CD4-positive, alpha-beta memory T cell (primary cell): ENCODE results near the gene LURAP1L. TPM values are rescaled to one million over a fixed set of nuclear protein-coding genes. Genes with fewer than 3 reads are reported as not detected.

Source experiments
- CTCF ChIA-PET: fragments of 350-600 bp; sonication (Branson Sonifier 250); formaldehyde crosslinking; loops from one replicate; lab custom pipeline; 2021; ENCODE audit warnings: inconsistent platforms; ENCODE audit not compliant: partially characterized antibody; lab: Charles Lee
- POLR2A ChIA-PET: fragments of 350-600 bp; sonication (Branson Sonifier 250); formaldehyde crosslinking; loops from one replicate; lab custom pipeline; 2021; ENCODE audit not compliant: partially characterized antibody; lab: Charles Lee
- DNase-seq, 5 donors: peaks; one replicate each; pipeline versions ENCODE4 v3.0.0 to v3.0.0-alpha.2; 2020 to 2022; ENCODE audit warnings: mixed read lengths in 1 of 5
- H3K27ac ChIP-seq: one replicate; pipeline ENCODE4 v1.7.0; 2013; ENCODE audit warnings: low read depth, low read length
- H3K27me3 ChIP-seq: 2 replicates; pipeline ENCODE4 v1.7.0; 2013; ENCODE audit warnings: mild to moderate bottlenecking, low read length, moderate library complexity; ENCODE audit not compliant: insufficient read depth
- H3K36me3 ChIP-seq: 2 replicates; pipeline ENCODE4 v1.7.0; 2013; ENCODE audit warnings: mild to moderate bottlenecking, low read length, moderate library complexity; ENCODE audit not compliant: insufficient read depth
- H3K4me1 ChIP-seq: 2 replicates; pipeline ENCODE4 v1.7.0; 2013; ENCODE audit warnings: mild to moderate bottlenecking, low read length, moderate library complexity; ENCODE audit not compliant: insufficient read depth
- H3K4me3 ChIP-seq, 2 donors: one replicate each; pipeline ENCODE4 v1.7.0; 2013; ENCODE audit warnings: low read length in 2 of 2, mild to moderate bottlenecking in 1 of 2
- H3K9me3 ChIP-seq, 2 donors: one replicate each; pipeline ENCODE4 v1.7.0; 2013; ENCODE audit warnings: low read length in 2 of 2, control low read depth in 1 of 2; ENCODE audit not compliant: control insufficient read depth in 1 of 2
- H3K27ac Mint-ChIP-seq, 7 donors: one replicate each; pipeline ENCODE4 v1.8.0; 2020 to 2021; ENCODE audit warnings: mixed read lengths in 7 of 7, mild to moderate bottlenecking in 6 of 7, inconsistent platforms in 3 of 7, moderate library complexity in 3 of 7
- H3K27me3 Mint-ChIP-seq, 2 donors: one replicate each; pipeline ENCODE4 v1.8.0; 2020 to 2021; ENCODE audit warnings: mixed read lengths in 2 of 2
- H3K36me3 Mint-ChIP-seq, 2 donors: one replicate each; pipeline ENCODE4 v1.8.0; 2020 to 2021; ENCODE audit warnings: mixed read lengths in 2 of 2, inconsistent platforms in 1 of 2, mild to moderate bottlenecking in 1 of 2
- H3K4me1 Mint-ChIP-seq, 4 donors: one replicate each; pipeline ENCODE4 v1.8.0; 2020 to 2021; ENCODE audit warnings: mixed read lengths in 4 of 4, mild to moderate bottlenecking in 1 of 4
- H3K4me3 Mint-ChIP-seq, 8 donors: one replicate each; pipeline ENCODE4 v1.8.0; 2020 to 2021; ENCODE audit warnings: mixed read lengths in 8 of 8, mild to moderate bottlenecking in 7 of 8, moderate library complexity in 6 of 8, inconsistent platforms in 3 of 8
- H3K9me3 Mint-ChIP-seq, 8 donors: one replicate each; pipeline ENCODE4 v1.8.0; 2020 to 2021; ENCODE audit warnings: mixed read lengths in 8 of 8, mild to moderate bottlenecking in 5 of 8, inconsistent platforms in 3 of 8, moderate library complexity in 1 of 8
- intact Hi-C: fragments of 100-400 bp; cut with micrococcal nuclease; formaldehyde crosslinking; loops from one replicate; pipeline ENCODE4 v1.15.1; 2023
- polyA plus RNA-seq, 2 donors: library from polyadenylated mRNA; unstranded; fragments of 300-500 nt; fragmentation: Illumina TruSeq; gene quantifications; one replicate each; pipeline ENCODE4 v1.2.3, GENCODE V29; 2021
- total RNA-seq, 2 experiments: library from RNA; stranded (reverse); gene quantifications; one replicate each; pipeline ENCODE4 v1.2.3, GENCODE V29; 2021

Gene LURAP1L
- total and polyA plus RNA-seq, 4 experiments from 2014 or later: not detected

GRCh38 chr9:12812710-12813109 lies 37.9 kb downstream of the LURAP1L start:
- Mint-ChIP-seq H3K36me3 (no peaks in the 10 kb centered on the region), H3K27me3 (no peaks in the 10 kb centered on the region), H3K9me3 (peaks cover 0 to 24% (median 15%) of the 10 kb centered on the region in 8 donors), H3K4me3 (no peak overlapping the region), H3K4me1 (no peaks in the 10 kb centered on the region), H3K27ac (no peak overlapping the region)
- intact Hi-C loops: no loop called here
- CTCF ChIA-PET: no interaction called here
- H3K27me3 ChIP-seq: no peaks in the 10 kb centered on the region
- no peak overlapping the region for H3K27ac ChIP-seq
- POLR2A ChIA-PET: no interaction called here
- no peaks in the 10 kb centered on the region for H3K36me3 ChIP-seq
- H3K4me3 ChIP-seq: no peak overlapping the region
- no peaks in the 10 kb centered on the region for H3K9me3 ChIP-seq
- H3K4me1 ChIP-seq: no peaks in the 10 kb centered on the region
- no peak for DNase-seq

GRCh38 chr9:12813533-12813932 lies 38.7 kb downstream of the LURAP1L start:
- H3K27me3 ChIP-seq: no peaks in the 10 kb centered on the region
- no peak for DNase-seq

GRCh38 chr9:12813960-12814876 lies 39.4 kb downstream of the LURAP1L start:
- Histone ChIP-seq H3K27ac (no peak overlapping the region), H3K9me3 (no peaks in the 10 kb centered on the region), H3K4me3 (no peak overlapping the region), H3K27me3 (no peaks in the 10 kb centered on the region), H3K36me3 (no peaks in the 10 kb centered on the region), H3K4me1 (no peaks in the 10 kb centered on the region)
- intact Hi-C loops: no loop called here
- no peak for DNase-seq
- POLR2A ChIA-PET: no interaction called here
- Mint-ChIP-seq H3K36me3 (no peaks in the 10 kb centered on the region), H3K4me3 (no peak overlapping the region), H3K9me3 (peaks cover 0 to 29% (median 15%) of the 10 kb centered on the region in 8 donors), H3K4me1 (no peaks in the 10 kb centered on the region), H3K27me3 (no peaks in the 10 kb centered on the region), H3K27ac (no peak overlapping the region)
- CTCF ChIA-PET: no interaction called here

More at GRCh38 chr9:12813533-12813932, 38.7 kb downstream of the LURAP1L start:
- Mint-ChIP-seq H3K27me3 (no peaks in the 10 kb centered on the region), H3K27ac (no peak overlapping the region), H3K36me3 (no peaks in the 10 kb centered on the region), H3K4me3 (no peak overlapping the region), H3K4me1 (no peaks in the 10 kb centered on the region), H3K9me3 (peaks cover 0 to 30% (median 17%) of the 10 kb centered on the region in 8 donors)
- Histone ChIP-seq H3K36me3 (no peaks in the 10 kb centered on the region), H3K9me3 (no peaks in the 10 kb centered on the region), H3K4me3 (no peak overlapping the region), H3K4me1 (no peaks in the 10 kb centered on the region), H3K27ac (no peak overlapping the region)
- intact Hi-C loops: no loop called here
- ChIA-PET POLR2A (no interaction called here), CTCF (no interaction called here)

- H3K4me3 ChIP-seq: no peak overlapping the region
- no peak overlapping the region for H3K27ac Mint-ChIP-seq
- no peaks in the 10 kb centered on the region for H3K36me3 ChIP-seq
- no peaks in the 10 kb centered on the region for H3K4me1 ChIP-seq
- no peaks in the 10 kb centered on the region for H3K27me3 Mint-ChIP-seq
- intact Hi-C loops: no loop called here
- H3K9me3 Mint-ChIP-seq: peaks cover 0 to 32% (median 15%) of the 10 kb centered on the region in 8 donors
- no peak overlapping the region for H3K27ac ChIP-seq
- no peak for DNase-seq
- H3K9me3 ChIP-seq: no peaks in the 10 kb centered on the region
- H3K4me3 Mint-ChIP-seq: no peak overlapping the region
- no peaks in the 10 kb centered on the region for H3K27me3 ChIP-seq
- POLR2A ChIA-PET: no interaction called here
- H3K4me1 Mint-ChIP-seq: no peaks in the 10 kb centered on the region
- no peaks in the 10 kb centered on the region for H3K36me3 Mint-ChIP-seq
- CTCF ChIA-PET: no interaction called here
These were observed 40.0 kb downstream of the LURAP1L start for GRCh38 chr9:12814877-12815237.

GRCh38 chr9:12815888-12816287 lies 41.1 kb downstream of the LURAP1L start:
- Mint-ChIP-seq H3K4me3 (no peak overlapping the region), H3K4me1 (no peaks in the 10 kb centered on the region), H3K27me3 (no peaks in the 10 kb centered on the region), H3K36me3 (no peaks in the 10 kb centered on the region), H3K27ac (no peak overlapping the region), H3K9me3 (peaks cover 0 to 30% (median 14%) of the 10 kb centered on the region in 8 donors)
- no peaks in the 10 kb centered on the region for H3K9me3 ChIP-seq
- H3K4me1 ChIP-seq: no peaks in the 10 kb centered on the region
- ChIA-PET CTCF (no interaction called here), POLR2A (no interaction called here)
- no peaks in the 10 kb centered on the region for H3K27me3 ChIP-seq
- DNase-seq: no peak
- H3K27ac ChIP-seq: no peak overlapping the region
- no peaks in the 10 kb centered on the region for H3K36me3 ChIP-seq
- intact Hi-C loops: no loop called here
- H3K4me3 ChIP-seq: no peak overlapping the region

- Histone ChIP-seq H3K4me1 (no peaks in the 10 kb centered on the region), H3K27ac (no peak overlapping the region), H3K4me3 (no peak overlapping the region), H3K36me3 (no peaks in the 10 kb centered on the region), H3K9me3 (no peaks in the 10 kb centered on the region), H3K27me3 (no peaks in the 10 kb centered on the region)
- no peak for DNase-seq
- intact Hi-C loops: no loop called here
- no peak overlapping the region for H3K4me3 Mint-ChIP-seq
- no peaks in the 10 kb centered on the region for H3K27me3 Mint-ChIP-seq
- H3K27ac Mint-ChIP-seq: no peak overlapping the region
- no peaks in the 10 kb centered on the region for H3K36me3 Mint-ChIP-seq
- ChIA-PET CTCF (no interaction called here), POLR2A (no interaction called here)
- peaks cover 0 to 26% (median 15%) of the 10 kb centered on the region in 8 donors for H3K9me3 Mint-ChIP-seq
- no peaks in the 10 kb centered on the region for H3K4me1 Mint-ChIP-seq
These were observed 41.9 kb downstream of the LURAP1L start for GRCh38 chr9:12816656-12817101.

- no peaks in the 10 kb centered on the region for H3K9me3 ChIP-seq
- CTCF ChIA-PET: no interaction called here
- no peaks in the 10 kb centered on the region for H3K4me1 Mint-ChIP-seq
- H3K4me3 Mint-ChIP-seq: no peak overlapping the region
- no peaks in the 10 kb centered on the region for H3K36me3 Mint-ChIP-seq
- POLR2A ChIA-PET: no interaction called here
- H3K9me3 Mint-ChIP-seq: peaks cover 0 to 22% (median 13%) of the 10 kb centered on the region in 8 donors
- no peak overlapping the region for H3K27ac ChIP-seq
- H3K27me3 ChIP-seq: no peaks in the 10 kb centered on the region
- no peak for DNase-seq
- no peaks in the 10 kb centered on the region for H3K36me3 ChIP-seq
- no peak overlapping the region for H3K4me3 ChIP-seq
- H3K4me1 ChIP-seq: no peaks in the 10 kb centered on the region
- H3K27ac Mint-ChIP-seq: no peak overlapping the region
- intact Hi-C loops: no loop called here
- H3K27me3 Mint-ChIP-seq: no peaks in the 10 kb centered on the region
These were observed 42.9 kb downstream of the LURAP1L start for GRCh38 chr9:12817702-12818101.
